ENCODE results near the gene ABCA2. TPM values are rescaled to one million over a fixed set of nuclear protein-coding genes. Genes with fewer than 3 reads are reported as not detected.

Gene ABCA2
- total and polyA plus RNA-seq, 11 donors, result 13.1 to 44.3 (median 30.6) TPM

- Histone ChIP-seq H3K27ac (no peak overlapping the region), H3K27me3 (peaks cover 5 to 78% (median 47%) of the 10 kb centered on the region in 9 donors), H3K4me3 (no peak overlapping the region), H3K9me3 (no peaks in the 10 kb centered on the region), H3K4me1 (peaks cover 5 to 50% (median 32%) of the 10 kb centered on the region in 12 donors), H3K36me3 (no peaks in the 10 kb centered on the region)
- DNase-seq (no peak), ATAC-seq (no peak)
- 39 to 54% (median 42%) methylated on average over 21 to 72 of the region's 72 CpGs for WGBS, 4 donors
- intact Hi-C loops (cut with DNase I), result loop anchor here in 3 of 10 donors (2.0 kb wide), 2 partner anchors 16 to 18 kb away; no protein-coding TSS in a partner anchor
- TF ChIP-seq POLR2A (IDR thresholded peaks at IDR 0.05), result no peak
Observed at GRCh38 chr9:137048655-137049543, 20.9 kb upstream of the ABCA2 start.

- no peaks in the 10 kb centered on the region for H3K9me3 ChIP-seq
- peaks cover 0 to 53% (median 35%) of the 10 kb centered on the region in 12 donors for H3K4me1 ChIP-seq
- H3K27me3 ChIP-seq, result peaks cover 0 to 56% (median 26%) of the 10 kb centered on the region in 9 donors
- peak within 1 kb of the TSS; percentile 62 to 92 (median 72) for H3K4me3 ChIP-seq
- TF ChIP-seq POLR2A (IDR thresholded peaks at IDR 0.05), result peak in 1 of 2 donors; percentile 36
- peak; percentile 83 to 95 (median 88) for TF ChIP-seq CTCF (IDR thresholded peaks at IDR 0.05)
- 0 to 1% (median 0%) methylated on average over 32 to 57 of the region's 57 CpGs for WGBS, 4 donors
- H3K27ac ChIP-seq, result peak within 1 kb of the TSS; percentile 80 to 96 (median 88)
- ATAC-seq, result peak; percentile 45 to 71 (median 62)
- H3K36me3 ChIP-seq, result peaks cover 0 to 10% (median 3%) of the 10 kb centered on the region in 9 donors
- peak; percentile 82 to 90 (median 83) for DNase-seq
- intact Hi-C loops (cut with DNase I), result loop anchor here in 6 of 10 donors (1.0 to 2.0 kb wide), 4 partner anchors 18 to 21 kb away; no protein-coding TSS in a partner anchor
Observed at GRCh38 chr9:137046088-137046787, 18.2 kb upstream of the ABCA2 start, which contains the start of gene NPDC1. Gene NPDC1, minus strand, starts transcription at chr9:137046177. Its CDS starts 188 bp downstream, at chr9:137045989.

- H3K27ac ChIP-seq, result peak overlapping the region; percentile 80 to 96 (median 88)
- H3K4me1 ChIP-seq, result peaks cover 0 to 58% (median 37%) of the 10 kb centered on the region in 12 donors
- 0 to 9% (median 3%) methylated on average over 3 to 96 of the region's 96 CpGs for WGBS, 4 donors
- no peaks in the 10 kb centered on the region for H3K9me3 ChIP-seq
- peaks cover 0 to 17% (median 7%) of the 10 kb centered on the region in 9 donors for H3K36me3 ChIP-seq
- DNase-seq, result peak in 1 of 5 donors; percentile 70
- TF ChIP-seq CTCF (IDR thresholded peaks at IDR 0.05), result no peak
- TF ChIP-seq POLR2A (IDR thresholded peaks at IDR 0.05), result no peak
- peak in 2 of 4 donors; percentile 8 to 11 for ATAC-seq
- intact Hi-C loops (cut with DNase I), result loop anchor here in 6 of 10 donors (1.0 to 2.0 kb wide), 4 partner anchors 19 to 22 kb away; no protein-coding TSS in a partner anchor
- H3K27me3 ChIP-seq, result peaks cover 0 to 49% (median 26%) of the 10 kb centered on the region in 9 donors
- peak overlapping the region; percentile 62 to 92 (median 72) for H3K4me3 ChIP-seq
Observed at GRCh38 chr9:137045294-137046087, 17.5 kb upstream of the ABCA2 start.
